HG02763 (cell line): Measurements from ENCODE around the gene TAS2R40.
A peak's percentile ranks its signal among the peaks of the same experiment; 100 is the strongest.
"Not testable (repeated sequence)": the region's sequence is repeated elsewhere in the genome, so short reads cannot be mapped to it uniquely, and the experiment has no call there.

ENCODE experiments used
- ATAC-seq: cut with Tn5 transposase; IDR thresholded peaks from one replicate; pipeline ENCODE4 v1.9.1; 2021; ENCODE audit warnings: mild to moderate bottlenecking, moderate library complexity; ENCODE audit not compliant: unreplicated experiment

The TAS2R40 gene

GRCh38 chr7:143221737-143222136 lies at the start of gene TAS2R40:
Gene TAS2R40 (plus strand): TSS chr7:143222037. CDS start chr7:143222079, 42 bp downstream.
- ATAC-seq, result no peak

- ATAC-seq, result no peak
Measured at GRCh38 chr7:143172354-143172753, 49.5 kb upstream of the TAS2R40 start.

GRCh38 chr7:143176128-143176527 lies 45.7 kb upstream of the TAS2R40 start:
- no peak for ATAC-seq

GRCh38 chr7:143177374-143178119 lies 44.3 kb upstream of the TAS2R40 start:
- ATAC-seq, result no peak

- ATAC-seq, result not testable (repeated sequence)
Measured at GRCh38 chr7:143180771-143181170, 41.1 kb upstream of the TAS2R40 start.

- ATAC-seq, result no peak
Measured at GRCh38 chr7:143181349-143181748, 40.5 kb upstream of the TAS2R40 start.

- ATAC-seq, result no peak
Measured at GRCh38 chr7:143183024-143183423, 38.8 kb upstream of the TAS2R40 start, which contains the start of gene TAS2R39. Gene TAS2R39 (plus strand): TSS chr7:143183419. CDS start chr7:143183419, 0 bp downstream.

- ATAC-seq, result no peak
Measured at GRCh38 chr7:143185551-143185950, 36.3 kb upstream of the TAS2R40 start.

GRCh38 chr7:143188994-143189393 lies 32.8 kb upstream of the TAS2R40 start:
- ATAC-seq, result no peak

- ATAC-seq, result no peak
Measured at GRCh38 chr7:143193880-143194279, 28.0 kb upstream of the TAS2R40 start.

- no peak for ATAC-seq
Measured at GRCh38 chr7:143199040-143199439, 22.8 kb upstream of the TAS2R40 start.

GRCh38 chr7:143202161-143202560 lies 19.7 kb upstream of the TAS2R40 start:
- no peak for ATAC-seq

- ATAC-seq, result no peak
Measured at GRCh38 chr7:143203386-143203785, 18.5 kb upstream of the TAS2R40 start.

- ATAC-seq, result peak; percentile 85
Measured at GRCh38 chr7:143205560-143206293, 16.1 kb upstream of the TAS2R40 start.

GRCh38 chr7:143210541-143210940 lies 11.3 kb upstream of the TAS2R40 start:
- no peak for ATAC-seq

- ATAC-seq, result not testable (repeated sequence)
Measured at GRCh38 chr7:143213478-143213877, 8.4 kb upstream of the TAS2R40 start.

GRCh38 chr7:143214789-143215679 lies 6.8 kb upstream of the TAS2R40 start:
- peak; percentile 85 for ATAC-seq

GRCh38 chr7:143216151-143216550 lies 5.7 kb upstream of the TAS2R40 start:
- ATAC-seq, result no peak

- no peak for ATAC-seq
Measured at GRCh38 chr7:143216686-143217085, 5.2 kb upstream of the TAS2R40 start.

GRCh38 chr7:143217806-143218205 lies 4.0 kb upstream of the TAS2R40 start:
- no peak for ATAC-seq

GRCh38 chr7:143221286-143221685 lies 551 bp upstream of the TAS2R40 start:
- no peak for ATAC-seq
